ENCODE data around the gene WARS2. TPM values are rescaled to one million over a fixed set of nuclear protein-coding genes. Genes with fewer than 3 reads are reported as not detected.

WARS2 gene
- total RNA-seq, 2 donors from 2014 or later = 9.9 to 11.8 TPM

DNA sequence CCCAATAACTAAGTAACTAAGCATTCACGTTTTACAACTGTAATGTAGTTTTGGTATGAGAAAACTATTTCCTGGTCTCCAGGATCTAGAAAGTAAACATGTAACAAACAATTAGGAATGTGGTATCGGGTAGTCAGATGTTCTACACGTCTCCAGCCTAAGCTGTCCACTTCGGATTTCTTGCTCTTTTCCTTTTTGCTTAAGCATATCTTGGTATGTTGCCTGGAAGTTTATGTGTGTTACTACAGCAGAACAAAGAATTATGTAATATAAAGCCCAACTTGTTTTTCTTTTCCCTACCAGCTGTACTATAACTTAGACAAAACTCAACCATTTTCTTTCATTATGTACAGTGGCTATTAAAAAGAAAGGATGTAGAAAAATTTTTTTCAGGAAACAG, 20.4 kb upstream of the WARS2 start:
- no peak overlapping the region for H3K27ac ChIP-seq (ENCODE audit: low read depth, low read length)
- no peak overlapping the region for H3K4me3 ChIP-seq (ENCODE audit: low read length)
- no peaks in the 10 kb centered on the region for H3K27me3 ChIP-seq (ENCODE audit: control insufficient read depth, insufficient read depth, low read length, poor library complexity, severe bottlenecking)
- Mint-ChIP-seq H3K27me3 (ENCODE audit: insufficient read depth) (no peaks in the 10 kb centered on the region), H3K27ac (no peak overlapping the region), H3K4me3 (no peak overlapping the region), H3K9me3 (peaks cover 24% of the 10 kb centered on the region), H3K36me3 (ENCODE audit: low read depth) (peaks cover 50% of the 10 kb centered on the region), H3K4me1 (peaks cover 2% of the 10 kb centered on the region)
- no peak for DNase-seq
- 94 to 100% methylated on average over 3 to 4 of the region's 4 CpGs for WGBS, 2 experiments (ENCODE audit: insufficient coverage in 1 of 2, insufficient read length in 1 of 2)
- no peaks in the 10 kb centered on the region for H3K4me1 ChIP-seq (ENCODE audit: control insufficient read depth, insufficient read depth, low read length)
- TF ChIP-seq, protein P1, sequence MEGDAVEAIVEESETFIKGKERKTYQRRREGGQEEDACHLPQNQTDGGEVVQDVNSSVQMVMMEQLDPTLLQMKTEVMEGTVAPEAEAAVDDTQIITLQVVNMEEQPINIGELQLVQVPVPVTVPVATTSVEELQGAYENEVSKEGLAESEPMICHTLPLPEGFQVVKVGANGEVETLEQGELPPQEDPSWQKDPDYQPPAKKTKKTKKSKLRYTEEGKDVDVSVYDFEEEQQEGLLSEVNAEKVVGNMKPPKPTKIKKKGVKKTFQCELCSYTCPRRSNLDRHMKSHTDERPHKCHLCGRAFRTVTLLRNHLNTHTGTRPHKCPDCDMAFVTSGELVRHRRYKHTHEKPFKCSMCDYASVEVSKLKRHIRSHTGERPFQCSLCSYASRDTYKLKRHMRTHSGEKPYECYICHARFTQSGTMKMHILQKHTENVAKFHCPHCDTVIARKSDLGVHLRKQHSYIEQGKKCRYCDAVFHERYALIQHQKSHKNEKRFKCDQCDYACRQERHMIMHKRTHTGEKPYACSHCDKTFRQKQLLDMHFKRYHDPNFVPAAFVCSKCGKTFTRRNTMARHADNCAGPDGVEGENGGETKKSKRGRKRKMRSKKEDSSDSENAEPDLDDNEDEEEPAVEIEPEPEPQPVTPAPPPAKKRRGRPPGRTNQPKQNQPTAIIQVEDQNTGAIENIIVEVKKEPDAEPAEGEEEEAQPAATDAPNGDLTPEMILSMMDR (conservative IDR thresholded peaks at IDR 0.05) = no peak
- peaks cover 12% of the 10 kb centered on the region for H3K9me3 ChIP-seq (ENCODE audit: control insufficient read depth, low read length)
- peaks cover 17% of the 10 kb centered on the region for H3K36me3 ChIP-seq (ENCODE audit: control insufficient read depth, insufficient read depth, low read length)
- no peak overlapping the region for H3K9ac ChIP-seq (ENCODE audit: extremely low read depth, low read length, poor library complexity, severe bottlenecking)

DNA sequence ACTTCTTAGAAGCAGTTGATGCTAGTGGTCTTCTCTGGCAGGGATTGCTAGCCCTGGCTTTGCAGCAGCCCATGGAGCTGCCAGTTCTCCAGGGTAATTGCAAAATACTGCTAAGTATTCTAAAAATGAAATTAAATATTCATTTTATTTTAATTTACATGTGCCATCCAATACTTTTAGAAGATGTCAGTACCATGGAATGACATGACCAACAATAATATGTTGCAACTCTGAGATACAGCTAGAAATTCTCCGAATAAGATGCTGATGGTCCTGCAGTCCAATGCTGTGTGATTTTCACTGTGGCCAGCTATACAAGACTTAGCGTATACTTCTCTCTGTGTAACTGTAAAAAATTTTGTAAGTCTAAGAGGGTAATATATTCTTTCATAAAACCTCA, 20.0 kb upstream of the WARS2 start:
- TF ChIP-seq, protein P1 (conservative IDR thresholded peaks at IDR 0.05) = no peak
- WGBS, 2 experiments (ENCODE audit: insufficient coverage in 1 of 2, insufficient read length in 1 of 2) = 92 to 100% methylated on average over 1 to 2 of the region's 2 CpGs
- H3K4me1 Mint-ChIP-seq = peaks cover 2% of the 10 kb centered on the region
- H3K4me3 Mint-ChIP-seq = no peak overlapping the region
- H3K36me3 ChIP-seq (ENCODE audit: control insufficient read depth, insufficient read depth, low read length) = peaks cover 17% of the 10 kb centered on the region
- no peak overlapping the region for H3K27ac Mint-ChIP-seq
- no peak overlapping the region for H3K9ac ChIP-seq (ENCODE audit: extremely low read depth, low read length, poor library complexity, severe bottlenecking)
- H3K27ac ChIP-seq (ENCODE audit: low read depth, low read length) = no peak overlapping the region
- peaks cover 12% of the 10 kb centered on the region for H3K9me3 ChIP-seq (ENCODE audit: control insufficient read depth, low read length)
- peaks cover 28% of the 10 kb centered on the region for H3K9me3 Mint-ChIP-seq
- no peak overlapping the region for H3K4me3 ChIP-seq (ENCODE audit: low read length)
- no peak for DNase-seq
- H3K36me3 Mint-ChIP-seq (ENCODE audit: low read depth) = peaks cover 54% of the 10 kb centered on the region
- no peaks in the 10 kb centered on the region for H3K27me3 ChIP-seq (ENCODE audit: control insufficient read depth, insufficient read depth, low read length, poor library complexity, severe bottlenecking)
- no peaks in the 10 kb centered on the region for H3K27me3 Mint-ChIP-seq (ENCODE audit: insufficient read depth)
- no peaks in the 10 kb centered on the region for H3K4me1 ChIP-seq (ENCODE audit: control insufficient read depth, insufficient read depth, low read length)

DNA sequence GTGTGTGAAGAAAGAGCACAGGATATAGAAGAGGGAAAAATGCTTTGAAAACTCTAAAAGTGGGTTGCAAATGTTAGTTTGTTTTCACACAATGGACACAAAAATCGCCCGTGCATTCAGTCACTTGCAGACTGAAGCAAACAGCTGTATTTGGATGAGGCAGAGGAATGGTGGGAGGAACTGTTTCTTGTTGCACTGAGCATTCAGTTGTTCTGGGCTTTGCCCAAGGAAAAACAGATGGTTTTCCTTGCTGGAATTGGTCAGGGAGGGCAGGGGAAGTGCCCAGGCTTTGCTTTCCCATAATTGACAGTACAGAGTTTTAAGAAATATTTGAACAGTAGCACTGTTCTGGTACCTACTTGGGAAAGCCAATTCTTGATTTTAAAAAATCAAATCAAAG, 19.5 kb upstream of the WARS2 start:
- 92 to 94% methylated on average over 2 of the region's 2 CpGs for WGBS, 2 experiments (ENCODE audit: insufficient coverage in 1 of 2, insufficient read length in 1 of 2)
- no peak overlapping the region for H3K4me3 ChIP-seq (ENCODE audit: low read length)

More for the DNA sequence above, 19.5 kb upstream of the WARS2 start:
- TF ChIP-seq, protein P1 (conservative IDR thresholded peaks at IDR 0.05) = no peak
- Histone ChIP-seq H3K27me3 (ENCODE audit: control insufficient read depth, insufficient read depth, low read length, poor library complexity, severe bottlenecking) (no peaks in the 10 kb centered on the region), H3K27ac (ENCODE audit: low read depth, low read length) (no peak overlapping the region), H3K9ac (ENCODE audit: extremely low read depth, low read length, poor library complexity, severe bottlenecking) (no peak overlapping the region), H3K9me3 (ENCODE audit: control insufficient read depth, low read length) (peaks cover 12% of the 10 kb centered on the region), H3K36me3 (ENCODE audit: control insufficient read depth, insufficient read depth, low read length) (peaks cover 17% of the 10 kb centered on the region), H3K4me1 (ENCODE audit: control insufficient read depth, insufficient read depth, low read length) (no peaks in the 10 kb centered on the region)
- Mint-ChIP-seq H3K9me3 (peaks cover 33% of the 10 kb centered on the region), H3K27ac (no peak overlapping the region), H3K4me3 (no peak overlapping the region), H3K27me3 (ENCODE audit: insufficient read depth) (no peaks in the 10 kb centered on the region), H3K36me3 (ENCODE audit: low read depth) (peaks cover 59% of the 10 kb centered on the region), H3K4me1 (peaks cover 2% of the 10 kb centered on the region)
- no peak for DNase-seq
